ENCODE data around the gene C8B. TPM values are rescaled to one million over a fixed set of nuclear protein-coding genes. Genes with fewer than 3 reads are reported as not detected.

The C8B gene
- total and polyA plus RNA-seq, 2 experiments from 2014 or later = not detected

GRCh38 chr1:56933161-56933560, 32.7 kb downstream of the C8B start:
- H3K4me2 ChIP-seq = no peak overlapping the region
- no peak overlapping the region for H3K4me3 Mint-ChIP-seq
- H3K27ac Mint-ChIP-seq = no peak overlapping the region
- H3K27me3 Mint-ChIP-seq (ENCODE audit: insufficient read depth, low read depth, poor library complexity) = no peaks in the 10 kb centered on the region
- peaks cover 15% of the 10 kb centered on the region for H3K4me1 ChIP-seq (ENCODE audit: insufficient read depth)
- H3K27me3 ChIP-seq (ENCODE audit: insufficient read depth) = no peaks in the 10 kb centered on the region
- no peaks in the 10 kb centered on the region for H3K9me2 ChIP-seq (ENCODE audit: insufficient read depth)
- TF ChIP-seq ETS1 (IDR thresholded peaks at IDR 0.05) = no peak
- TF ChIP-seq POLR2AphosphoS5 (IDR thresholded peaks at IDR 0.05; ENCODE audit: low read depth) = no peak
- no peak for TF ChIP-seq NANOG (IDR thresholded peaks at IDR 0.05; ENCODE audit: borderline replicate concordance)
- TF ChIP-seq EZH2 (IDR thresholded peaks at IDR 0.05; ENCODE audit: low read depth, unreplicated experiment) = no peak
- TF ChIP-seq ZNF462 (CRISPR knock-in tag; IDR thresholded peaks at IDR 0.05) = no peak
- TF ChIP-seq CREB1 (CRISPR knock-in tag; IDR thresholded peaks at IDR 0.05; ENCODE audit: low read depth) = no peak
- no peak for TF ChIP-seq EZH2phosphoT487 (IDR thresholded peaks at IDR 0.05; ENCODE audit: unreplicated experiment)
- TF ChIP-seq REST (IDR thresholded peaks at IDR 0.05; ENCODE audit: unreplicated experiment) = no peak
- no peak for TF ChIP-seq ZNF114 (CRISPR knock-in tag; IDR thresholded peaks at IDR 0.05)
- TF ChIP-seq ZNF331 (CRISPR knock-in tag; IDR thresholded peaks at IDR 0.05; ENCODE audit: low read depth) = no peak
- TF ChIP-seq JUNB (IDR thresholded peaks at IDR 0.05; ENCODE audit: unreplicated experiment) = no peak
- no peak for TF ChIP-seq STAT1 (IDR thresholded peaks at IDR 0.05; ENCODE audit: unreplicated experiment)
- no peak for TF ChIP-seq CTCF (conservative IDR thresholded peaks at IDR 0.05; ENCODE audit: low read depth in 2 of 2)
- no peaks in the 10 kb centered on the region for H3K79me2 ChIP-seq (replicated peaks; ENCODE audit: insufficient read depth)
- no peaks in the 10 kb centered on the region for H3K36me3 Mint-ChIP-seq (ENCODE audit: low read depth)
- no peaks in the 10 kb centered on the region for H3K36me3 ChIP-seq (ENCODE audit: insufficient read depth)
- no peak for ATAC-seq
- DNase-seq (ENCODE audit: low spot score) = no peak
- H3K27ac ChIP-seq (ENCODE audit: low read depth) = no peak overlapping the region
- peaks cover 17% of the 10 kb centered on the region for H3K4me1 Mint-ChIP-seq
- H2AFZ ChIP-seq = no peak overlapping the region
- H3K4me3 ChIP-seq = no peak overlapping the region
- H4K20me1 ChIP-seq (replicated peaks; ENCODE audit: insufficient read depth) = no peaks in the 10 kb centered on the region
- no peaks in the 10 kb centered on the region for H3F3A ChIP-seq (replicated peaks; ENCODE audit: low read depth)
- H3K9me3 Mint-ChIP-seq = no peaks in the 10 kb centered on the region

Measured in GM23338 (cell line).